AG09319 (cell line): ENCODE data around the gene ALG3.

Source experiments
- DNase-seq: peaks from one replicate; pipeline ENCODE4 v3.0.0-alpha.2; 2010; ENCODE audit warnings: low read depth; ENCODE audit errors: extremely low read depth
- CTCF ChIP-seq: IDR thresholded peaks from 2 replicates; pipeline ENCODE4 v1.5.1; 2011; ENCODE audit warnings: low read depth, mild to moderate bottlenecking, inconsistent platforms, low read length, moderate library complexity

ALG3 gene

GRCh38 chr3:184242297-184242685 lies 6.5 kb downstream of the ALG3 start:
- DNase-seq = no peak
- TF ChIP-seq CTCF = no peak

GRCh38 chr3:184241447-184242296 lies 7.1 kb downstream of the ALG3 start:
- DNase-seq = no peak
- peak; percentile 43 for TF ChIP-seq CTCF

- TF ChIP-seq CTCF = no peak
- DNase-seq = no peak
These were observed 7.7 kb downstream of the ALG3 start for GRCh38 chr3:184241141-184241446.

- no peak for DNase-seq
- TF ChIP-seq CTCF = no peak
These were observed 8.2 kb downstream of the ALG3 start for GRCh38 chr3:184240384-184241140.

- no peak for TF ChIP-seq CTCF
These were observed 9.1 kb downstream of the ALG3 start for GRCh38 chr3:184239708-184240107.

GRCh38 chr3:184239221-184239620 lies 9.5 kb downstream of the ALG3 start:
- DNase-seq = no peak
- no peak for TF ChIP-seq CTCF

More at GRCh38 chr3:184239708-184240107, 9.1 kb downstream of the ALG3 start:
- no peak for DNase-seq

GRCh38 chr3:184238246-184238818 lies 10.4 kb downstream of the ALG3 start:
- DNase-seq = no peak

More at GRCh38 chr3:184238246-184238818, 10.4 kb downstream of the ALG3 start:
- TF ChIP-seq CTCF = no peak
